Muscle of leg (tissue), 16 donors: Measurements from ENCODE around the gene MGAT2. TPM values are rescaled to one million over a fixed set of nuclear protein-coding genes. Genes with fewer than 3 reads are reported as not detected.

Experiments
- DNase-seq: peaks from one replicate; pipeline ENCODE4 v3.0.0; 2013
- H3K27ac ChIP-seq: one replicate; pipeline ENCODE4 v1.5.1; 2013; ENCODE audit warnings: mild to moderate bottlenecking, low read length, control low read depth
- H3K27me3 ChIP-seq: one replicate; pipeline ENCODE4 v1.6.1; 2013; ENCODE audit warnings: low read length; ENCODE audit not compliant: control insufficient read depth, insufficient read depth
- H3K36me3 ChIP-seq: one replicate; pipeline ENCODE4 v1.6.1; 2013; ENCODE audit warnings: low read length; ENCODE audit not compliant: control insufficient read depth, insufficient read depth
- H3K4me1 ChIP-seq: one replicate; pipeline ENCODE4 v1.6.1; 2013; ENCODE audit warnings: low read length; ENCODE audit not compliant: control insufficient read depth, insufficient read depth
- H3K4me3 ChIP-seq: one replicate; pipeline ENCODE4 v1.5.1; 2013; ENCODE audit warnings: low read length, control low read depth
- H3K9me3 ChIP-seq: replicated peaks from 2 replicates; pipeline ENCODE4 v1.6.1; 2013; ENCODE audit warnings: low read depth, low read length; ENCODE audit not compliant: control insufficient read depth
- WGBS: methylation state at CpG from one replicate; pipeline ENCODE4 v1.1.5; 2013; ENCODE audit warnings: missing lambda C conversion rate; ENCODE audit not compliant: insufficient coverage; 5-methylcytosine and 5-hydroxymethylcytosine counted together
- long read RNA-seq, 11 donors: transcript quantifications; one replicate each; lab custom pipeline, GENCODE V29; 2026
- polyA plus RNA-seq, 8 donors: library from polyadenylated mRNA; unstranded; fragments of 120-200 nt; gene quantifications; one replicate each; pipeline versions ENCODE4 v1.2.1 to v1.2.3, GENCODE V29; 2013; ENCODE audit warnings: inconsistent platforms in 1 of 8, low replicate concordance in 1 of 8; ENCODE audit not compliant: insufficient read length in 8 of 8, insufficient read depth in 1 of 8
- total RNA-seq: library from RNA; stranded (reverse); fragments of 120-200 nt; gene quantifications from one replicate; pipeline ENCODE4 v1.2.4, GENCODE V29; 2013

The MGAT2 gene
- total RNA-seq (32.2 TPM), polyA plus RNA-seq (10 to 100 TPM; 20.3 to 31.0 (median 27.2) TPM)
- long read RNA-seq, donor 1, transcript MGAT2-201 (1 exons, 2,687 nt), result major isoform, 11 of 11 reads
- long read RNA-seq, donor 1, partial matches to known transcripts, result 0 of 11 reads
- long read RNA-seq, donor 1, other reads (novel, unspliced or antisense), result 0 of 11 reads
- long read RNA-seq, donor 2, partial matches to known transcripts, result 0 of 1 reads
- long read RNA-seq, donor 2, other reads (novel, unspliced or antisense), result 0 of 1 reads
- long read RNA-seq, donor 3, transcript MGAT2-201 (1 exons, 2,687 nt), result major isoform, 37 of 37 reads
- long read RNA-seq, donor 3, partial matches to known transcripts, result 0 of 37 reads
- long read RNA-seq, donor 3, other reads (novel, unspliced or antisense), result 0 of 37 reads
- long read RNA-seq, donor 4, transcript MGAT2-201 (1 exons, 2,687 nt), result major isoform, 16 of 16 reads
- long read RNA-seq, donor 4, partial matches to known transcripts, result 0 of 16 reads
- long read RNA-seq, donor 4, other reads (novel, unspliced or antisense), result 0 of 16 reads
- long read RNA-seq, donor 5, transcript MGAT2-201 (1 exons, 2,687 nt), result major isoform, 101 of 101 reads
- long read RNA-seq, donor 5, partial matches to known transcripts, result 0 of 101 reads
- long read RNA-seq, donor 5, other reads (novel, unspliced or antisense), result 0 of 101 reads
- long read RNA-seq, donor 6, transcript MGAT2-201 (1 exons, 2,687 nt), result major isoform, 38 of 73 reads
- long read RNA-seq, donor 6, partial matches to known transcripts, result 21 of 73 reads
- long read RNA-seq, donor 6, other reads (novel, unspliced or antisense), result 14 of 73 reads
- long read RNA-seq, donor 7, transcript MGAT2-201 (1 exons, 2,687 nt), result major isoform, 37 of 37 reads
- long read RNA-seq, donor 7, partial matches to known transcripts, result 0 of 37 reads
- long read RNA-seq, donor 7, other reads (novel, unspliced or antisense), result 0 of 37 reads
- long read RNA-seq, donor 8, transcript MGAT2-201 (1 exons, 2,687 nt), result major isoform, 13 of 13 reads
- long read RNA-seq, donor 8, partial matches to known transcripts, result 0 of 13 reads
- long read RNA-seq, donor 8, other reads (novel, unspliced or antisense), result 0 of 13 reads
- long read RNA-seq, donor 9, transcript MGAT2-201 (1 exons, 2,687 nt), result major isoform, 23 of 23 reads
- long read RNA-seq, donor 9, partial matches to known transcripts, result 0 of 23 reads
- long read RNA-seq, donor 9, other reads (novel, unspliced or antisense), result 0 of 23 reads
- long read RNA-seq, donor 10, transcript MGAT2-201 (1 exons, 2,687 nt), result major isoform, 28 of 47 reads
- long read RNA-seq, donor 10, partial matches to known transcripts, result 0 of 47 reads
- long read RNA-seq, donor 10, other reads (novel, unspliced or antisense), result 19 of 47 reads
- long read RNA-seq, donor 11, transcript MGAT2-201 (1 exons, 2,687 nt), result major isoform, 27 of 27 reads
- long read RNA-seq, donor 11, partial matches to known transcripts, result 0 of 27 reads
- long read RNA-seq, donor 11, other reads (novel, unspliced or antisense), result 0 of 27 reads

GRCh38 chr14:49620182-49621113 is at the start of gene MGAT2, which contains the start of gene RPL36AL:
TSS of gene MGAT2 (plus strand) at chr14:49620799. CDS start at chr14:49621269, 470 bp downstream.
TSS of gene RPL36AL (minus strand) at chr14:49620626. CDS start at chr14:49619104, 1,522 bp downstream.
- peak; percentile 100 for DNase-seq
- Histone ChIP-seq H3K4me1 (peaks cover 13% of the 10 kb centered on the region), H3K4me3 (peak within 1 kb of the TSS; percentile 74), H3K27me3 (no peaks in the 10 kb centered on the region), H3K36me3 (peaks cover 26% of the 10 kb centered on the region), H3K9me3 (no peaks in the 10 kb centered on the region), H3K27ac (peak within 1 kb of the TSS; percentile 99)
- WGBS, result under 1% methylated on average over 85 of the region's 85 CpGs

- Histone ChIP-seq H3K9me3 (no peaks in the 10 kb centered on the region), H3K27me3 (no peaks in the 10 kb centered on the region), H3K4me3 (no peak overlapping the region), H3K27ac (no peak overlapping the region), H3K36me3 (peaks cover 25% of the 10 kb centered on the region), H3K4me1 (no peaks in the 10 kb centered on the region)
- no peak for DNase-seq
- no CpG with 5 or more reads among the region's 5 CpGs for WGBS
These were observed 46.6 kb upstream of the MGAT2 start for GRCh38 chr14:49574038-49574437.

- Histone ChIP-seq H3K27me3 (no peaks in the 10 kb centered on the region), H3K9me3 (no peaks in the 10 kb centered on the region), H3K27ac (no peak overlapping the region), H3K4me1 (no peaks in the 10 kb centered on the region), H3K36me3 (peaks cover 32% of the 10 kb centered on the region), H3K4me3 (no peak overlapping the region)
- no CpG with 5 or more reads among the region's 1 CpG for WGBS
- DNase-seq, result no peak
These were observed 42.5 kb upstream of the MGAT2 start for GRCh38 chr14:49578141-49578540.

GRCh38 chr14:49579841-49580240 is 40.8 kb upstream of the MGAT2 start:
- no peak for DNase-seq
- Histone ChIP-seq H3K4me1 (peaks cover 8% of the 10 kb centered on the region), H3K4me3 (no peak overlapping the region), H3K27me3 (no peaks in the 10 kb centered on the region), H3K36me3 (peaks cover 38% of the 10 kb centered on the region), H3K27ac (no peak overlapping the region), H3K9me3 (no peaks in the 10 kb centered on the region)
- 75% methylated on average over 1 of the region's 2 CpGs for WGBS

GRCh38 chr14:49581209-49582112 is 39.1 kb upstream of the MGAT2 start:
- Histone ChIP-seq H3K4me3 (no peak overlapping the region), H3K27me3 (no peaks in the 10 kb centered on the region), H3K4me1 (peaks cover 13% of the 10 kb centered on the region), H3K9me3 (no peaks in the 10 kb centered on the region), H3K36me3 (peaks cover 29% of the 10 kb centered on the region), H3K27ac (no peak overlapping the region)
- WGBS, result 79% methylated on average over 7 of the region's 9 CpGs
- no peak for DNase-seq

- Histone ChIP-seq H3K27me3 (no peaks in the 10 kb centered on the region), H3K27ac (no peak overlapping the region), H3K4me3 (no peak overlapping the region), H3K4me1 (peaks cover 13% of the 10 kb centered on the region), H3K9me3 (no peaks in the 10 kb centered on the region), H3K36me3 (peaks cover 21% of the 10 kb centered on the region)
- no peak for DNase-seq
- 85% methylated on average over 3 of the region's 4 CpGs for WGBS
These were observed 38.3 kb upstream of the MGAT2 start for GRCh38 chr14:49582113-49582977.

GRCh38 chr14:49583629-49584028 is 37.0 kb upstream of the MGAT2 start:
- H3K27ac ChIP-seq, result no peak overlapping the region

More at GRCh38 chr14:49583629-49584028, 37.0 kb upstream of the MGAT2 start:
- Histone ChIP-seq H3K9me3 (no peaks in the 10 kb centered on the region), H3K27me3 (no peaks in the 10 kb centered on the region), H3K4me3 (no peak overlapping the region), H3K36me3 (peaks cover 18% of the 10 kb centered on the region), H3K4me1 (peaks cover 13% of the 10 kb centered on the region)
- no peak for DNase-seq
- WGBS, result 88% methylated on average over 2 of the region's 6 CpGs
